KG1 (cell line): ENCODE results near the gene ITIH1.

Source experiments
- DNase-seq: peaks from one replicate; lab custom pipeline; 2025; lab: John Stamatoyannopoulos, UW

Gene ITIH1

GRCh38 chr3:52841211-52841980, 64.0 kb downstream of the ITIH1 start:
- DNase-seq, result no peak
